Activated naive CD8-positive, alpha-beta T cell treated with anti-CD3 and anti-CD28 coated beads for 36 hours (primary cell): ENCODE results near the gene SFT2D1. TPM values are rescaled to one million over a fixed set of nuclear protein-coding genes. Genes with fewer than 3 reads are reported as not detected.
A peak's percentile ranks its signal among the peaks of the same experiment; 100 is the strongest.

ENCODE experiments used
- DNase-seq: peaks from one replicate; pipeline ENCODE4 v3.0.0; 2021
- H3K27ac Mint-ChIP-seq: one replicate; pipeline ENCODE4 v1.8.0; 2022; ENCODE audit warnings: mild to moderate bottlenecking, moderate library complexity, mixed read lengths
- H3K27me3 Mint-ChIP-seq: one replicate; pipeline ENCODE4 v1.8.0; 2022; ENCODE audit warnings: mild to moderate bottlenecking, mixed read lengths
- H3K36me3 Mint-ChIP-seq: one replicate; pipeline ENCODE4 v1.8.0; 2021; ENCODE audit warnings: mild to moderate bottlenecking, mixed read lengths
- H3K4me1 Mint-ChIP-seq: one replicate; pipeline ENCODE4 v1.8.0; 2021; ENCODE audit warnings: mixed read lengths
- H3K4me3 Mint-ChIP-seq: one replicate; pipeline ENCODE4 v1.8.0; 2022; ENCODE audit warnings: mild to moderate bottlenecking, moderate library complexity, mixed read lengths
- H3K9me3 Mint-ChIP-seq: one replicate; pipeline ENCODE4 v1.8.0; 2022; ENCODE audit warnings: mixed read lengths
- total RNA-seq, 2 experiments: library from RNA; stranded (reverse); gene quantifications; one replicate each; pipeline ENCODE4 v1.2.3, GENCODE V29; 2021

The SFT2D1 gene
- total RNA-seq, 2 experiments from 2014 or later, result 46.3 to 47.5 TPM

GRCh38 chr6:166331503-166332415 lies 10.6 kb downstream of the SFT2D1 start:
- H3K9me3 Mint-ChIP-seq, result no peaks in the 10 kb centered on the region
- peaks cover 44% of the 10 kb centered on the region for H3K4me1 Mint-ChIP-seq
- peaks cover 38% of the 10 kb centered on the region for H3K36me3 Mint-ChIP-seq
- no peak overlapping the region for H3K27ac Mint-ChIP-seq
- DNase-seq, result no peak
- H3K4me3 Mint-ChIP-seq, result no peak overlapping the region
- no peaks in the 10 kb centered on the region for H3K27me3 Mint-ChIP-seq

- no peak for DNase-seq
- Mint-ChIP-seq H3K4me3 (no peak overlapping the region), H3K36me3 (peaks cover 34% of the 10 kb centered on the region), H3K27ac (no peak overlapping the region), H3K27me3 (no peaks in the 10 kb centered on the region), H3K9me3 (no peaks in the 10 kb centered on the region), H3K4me1 (peaks cover 43% of the 10 kb centered on the region)
Observed at GRCh38 chr6:166330612-166331011, 11.7 kb downstream of the SFT2D1 start.

- Mint-ChIP-seq H3K27ac (no peak overlapping the region), H3K27me3 (no peaks in the 10 kb centered on the region), H3K4me1 (peaks cover 5% of the 10 kb centered on the region), H3K4me3 (no peak overlapping the region), H3K36me3 (peaks cover 8% of the 10 kb centered on the region), H3K9me3 (no peaks in the 10 kb centered on the region)
- no peak for DNase-seq
Observed at GRCh38 chr6:166325383-166326042, 16.8 kb downstream of the SFT2D1 start.

DNA sequence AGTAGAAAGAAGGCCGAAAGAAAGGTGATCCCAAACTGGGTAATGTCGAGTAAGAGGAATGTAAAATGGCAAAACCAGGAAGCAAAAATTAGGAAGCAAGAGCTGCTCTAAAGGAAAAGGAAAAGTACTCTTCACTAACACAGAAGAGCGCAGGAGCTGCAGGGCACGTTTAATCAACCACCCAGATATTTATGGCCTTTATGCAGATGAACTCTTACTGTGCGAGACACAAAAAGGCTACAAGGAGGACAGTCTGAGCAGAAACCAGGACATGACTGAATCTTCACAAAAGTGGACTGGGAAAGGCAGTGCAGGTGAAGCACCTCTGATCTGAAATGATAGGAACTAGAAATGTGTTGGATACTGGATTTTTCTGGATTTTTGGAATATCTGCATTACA lies 18.9 kb downstream of the SFT2D1 start:
- no peak for DNase-seq
- Mint-ChIP-seq H3K27me3 (no peaks in the 10 kb centered on the region), H3K9me3 (no peaks in the 10 kb centered on the region), H3K4me1 (peaks cover 3% of the 10 kb centered on the region), H3K4me3 (no peak overlapping the region), H3K27ac (no peak overlapping the region), H3K36me3 (peaks cover 5% of the 10 kb centered on the region)

DNA sequence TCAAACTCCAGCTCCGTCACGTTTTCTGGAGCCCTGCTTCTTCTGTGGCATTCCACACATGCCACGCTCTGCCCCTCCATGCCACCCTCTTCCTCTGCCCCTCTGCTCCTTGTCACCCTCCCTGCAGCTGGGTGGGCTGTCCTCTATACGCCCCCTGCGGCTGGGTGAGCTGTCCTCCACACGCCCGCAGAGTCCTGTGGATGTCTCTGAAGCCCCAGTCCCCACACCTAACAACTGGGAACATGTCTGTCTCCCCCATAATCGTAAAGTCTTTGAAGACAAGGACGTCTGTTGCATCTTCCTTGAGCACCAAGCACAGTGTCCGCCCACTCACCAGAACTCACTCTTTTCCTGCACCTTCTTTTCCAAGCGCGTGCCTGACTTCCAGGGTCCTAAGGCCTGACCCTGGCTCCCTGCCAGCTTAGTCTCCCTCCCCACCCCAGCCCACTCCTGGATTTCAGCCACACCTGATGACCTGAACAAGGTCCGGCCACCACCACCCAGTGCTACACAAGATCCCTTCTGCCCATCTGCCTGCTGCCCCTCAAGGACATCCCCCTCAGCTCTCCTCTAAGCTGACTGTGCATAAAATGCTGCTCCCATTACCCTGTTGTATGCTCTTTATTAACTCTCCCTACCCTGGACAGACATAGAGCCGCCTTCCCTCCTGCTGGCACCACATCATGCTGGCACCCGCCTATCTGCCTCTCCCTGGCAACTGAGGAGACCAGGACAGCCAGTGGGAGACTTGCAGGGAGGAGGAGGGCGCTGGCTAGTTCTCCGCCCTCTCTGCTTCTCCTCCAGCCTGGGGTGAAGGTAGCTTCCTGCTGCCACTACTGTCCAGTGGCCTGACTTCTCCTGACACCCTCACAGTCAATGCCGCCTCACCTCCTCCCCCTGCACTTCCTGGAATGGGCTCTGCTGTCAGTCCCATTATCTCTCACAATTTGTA lies 23.4 kb downstream of the SFT2D1 start:
- no peak overlapping the region for H3K27ac Mint-ChIP-seq
- H3K36me3 Mint-ChIP-seq, result peaks cover 5% of the 10 kb centered on the region
- no peaks in the 10 kb centered on the region for H3K4me1 Mint-ChIP-seq
- no peaks in the 10 kb centered on the region for H3K27me3 Mint-ChIP-seq
- DNase-seq, result no peak
- H3K9me3 Mint-ChIP-seq, result no peaks in the 10 kb centered on the region
- no peak overlapping the region for H3K4me3 Mint-ChIP-seq

DNA sequence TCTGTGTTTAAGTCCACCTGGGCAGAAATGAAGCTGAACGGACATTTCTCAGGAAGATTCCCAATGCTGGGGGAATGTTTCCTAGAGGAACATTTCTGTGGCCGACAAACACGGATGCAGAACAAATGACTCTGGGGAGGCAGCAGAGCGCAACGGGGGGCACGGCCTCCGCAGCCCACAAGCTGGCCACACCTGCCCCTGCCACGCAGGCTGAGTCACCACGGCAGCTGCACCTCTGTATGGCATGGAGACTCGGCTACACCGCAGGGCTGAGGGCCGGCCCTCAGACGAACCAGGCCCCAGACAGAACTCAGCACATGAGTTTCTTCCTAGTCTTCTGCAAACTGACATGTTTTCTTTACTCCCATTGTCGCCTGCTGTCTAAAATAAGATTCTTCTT lies 24.1 kb downstream of the SFT2D1 start:
- DNase-seq, result no peak
- Mint-ChIP-seq H3K4me1 (no peaks in the 10 kb centered on the region), H3K36me3 (peaks cover 2% of the 10 kb centered on the region), H3K27ac (no peak overlapping the region), H3K9me3 (no peaks in the 10 kb centered on the region), H3K27me3 (no peaks in the 10 kb centered on the region), H3K4me3 (no peak overlapping the region)

DNA sequence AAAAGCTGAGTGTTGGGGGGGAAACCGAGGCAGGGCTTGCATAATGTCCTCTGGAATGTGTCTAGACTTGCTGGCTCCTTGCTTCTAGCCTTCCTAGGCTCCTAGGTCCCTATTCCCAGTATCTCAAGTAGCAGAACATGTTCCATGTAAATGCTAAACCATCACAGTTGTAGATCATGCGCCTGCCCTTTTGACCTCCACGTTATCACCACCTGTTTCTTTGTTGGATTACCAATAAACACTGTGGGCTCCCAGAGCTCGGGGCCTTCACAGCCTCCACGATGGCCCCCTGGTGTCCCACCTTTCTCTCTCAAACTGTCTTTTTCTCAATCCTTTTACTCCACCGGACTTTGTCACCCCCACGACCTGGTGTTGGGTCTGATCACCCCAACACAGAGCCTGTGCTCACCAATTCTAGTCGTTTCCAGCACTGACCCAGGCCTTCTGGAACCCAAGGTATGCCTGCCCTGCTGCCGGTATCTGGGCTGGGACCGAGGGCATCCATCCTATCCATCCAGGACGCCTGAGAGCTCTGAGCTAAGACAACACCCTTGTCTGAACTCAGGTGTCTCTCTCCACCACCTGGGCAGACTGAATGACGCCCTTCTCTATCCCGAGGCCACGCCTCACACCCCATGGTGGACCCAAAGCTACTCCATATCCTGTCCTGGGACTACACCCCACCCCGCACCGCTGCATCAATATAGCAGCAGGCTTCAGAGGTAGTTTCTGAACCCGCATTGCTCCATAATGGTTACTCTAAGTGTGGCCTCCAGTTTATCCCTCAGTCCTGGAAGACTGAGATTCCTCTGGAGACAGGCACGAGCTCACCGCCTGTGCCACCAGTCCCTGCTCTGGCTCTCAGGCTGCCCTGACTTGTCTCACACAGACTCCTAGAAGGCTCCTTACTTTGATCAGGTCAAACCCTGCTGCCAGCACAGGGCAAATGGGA lies 24.8 kb downstream of the SFT2D1 start:
- Mint-ChIP-seq H3K27ac (no peak overlapping the region), H3K4me3 (no peak overlapping the region), H3K36me3 (no peaks in the 10 kb centered on the region), H3K9me3 (no peaks in the 10 kb centered on the region), H3K27me3 (no peaks in the 10 kb centered on the region), H3K4me1 (no peaks in the 10 kb centered on the region)
- no peak for DNase-seq

DNA sequence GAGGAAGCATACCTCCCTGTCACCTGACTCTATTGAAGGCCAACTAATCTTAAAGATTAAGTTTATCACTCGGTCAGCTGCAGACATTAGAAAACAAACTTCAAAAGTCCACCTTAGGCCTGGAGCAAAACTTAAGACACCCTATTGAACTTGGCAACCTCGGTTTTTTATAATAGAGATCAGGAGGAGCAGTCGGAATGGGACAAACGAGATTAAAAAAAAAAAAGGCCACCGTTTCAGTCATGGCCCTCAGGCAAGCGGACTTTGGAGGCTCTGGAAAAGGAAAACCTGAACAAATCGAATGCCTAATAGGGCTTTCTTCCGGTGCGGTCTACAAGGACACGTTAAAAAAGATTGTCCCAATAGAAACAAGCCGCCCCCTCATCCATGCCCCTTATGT lies 26.9 kb downstream of the SFT2D1 start:
- Mint-ChIP-seq H3K27me3 (peaks cover under 1% of the 10 kb centered on the region), H3K4me1 (no peaks in the 10 kb centered on the region), H3K36me3 (no peaks in the 10 kb centered on the region), H3K27ac (no peak overlapping the region), H3K9me3 (no peaks in the 10 kb centered on the region), H3K4me3 (no peak overlapping the region)
- no peak for DNase-seq

GRCh38 chr6:166314454-166314853 lies 27.9 kb downstream of the SFT2D1 start:
- Mint-ChIP-seq H3K27me3 (peaks cover 10% of the 10 kb centered on the region), H3K9me3 (no peaks in the 10 kb centered on the region), H3K36me3 (no peaks in the 10 kb centered on the region), H3K4me3 (no peak overlapping the region), H3K27ac (no peak overlapping the region), H3K4me1 (no peaks in the 10 kb centered on the region)
- DNase-seq, result no peak

- Mint-ChIP-seq H3K4me3 (no peak overlapping the region), H3K27ac (no peak overlapping the region), H3K36me3 (no peaks in the 10 kb centered on the region), H3K9me3 (no peaks in the 10 kb centered on the region), H3K4me1 (peaks cover 2% of the 10 kb centered on the region), H3K27me3 (peaks cover 20% of the 10 kb centered on the region)
- peak; percentile 50 for DNase-seq
Observed at GRCh38 chr6:166313255-166314070, 28.9 kb downstream of the SFT2D1 start.

GRCh38 chr6:166312832-166313231 lies 29.5 kb downstream of the SFT2D1 start:
- Mint-ChIP-seq H3K27me3 (peaks cover 20% of the 10 kb centered on the region), H3K4me1 (peaks cover 2% of the 10 kb centered on the region), H3K27ac (no peak overlapping the region), H3K36me3 (no peaks in the 10 kb centered on the region), H3K9me3 (no peaks in the 10 kb centered on the region), H3K4me3 (no peak overlapping the region)
- no peak for DNase-seq

DNA sequence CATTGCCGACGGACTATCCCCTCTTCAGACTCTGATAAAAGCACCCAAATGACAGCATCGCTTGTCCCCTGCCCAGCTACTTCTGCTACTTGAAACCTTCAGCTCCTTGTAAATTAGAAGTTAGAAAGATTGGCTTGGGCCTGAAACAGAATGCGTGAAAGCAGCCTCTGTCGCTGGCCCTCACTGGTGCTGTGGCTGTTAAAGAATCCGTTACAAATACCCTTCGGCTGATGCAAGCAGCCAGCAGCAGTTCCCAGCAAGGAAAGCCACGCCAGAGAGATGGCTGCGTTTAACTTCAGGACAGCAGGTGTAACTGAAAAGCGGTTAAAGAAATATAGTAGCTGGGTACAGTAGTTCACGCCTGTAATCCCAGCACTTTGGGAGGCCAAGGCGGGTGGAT lies 31.7 kb downstream of the SFT2D1 start:
- no peaks in the 10 kb centered on the region for H3K36me3 Mint-ChIP-seq
- no peak overlapping the region for H3K4me3 Mint-ChIP-seq
- H3K27ac Mint-ChIP-seq, result no peak overlapping the region
- H3K9me3 Mint-ChIP-seq, result no peaks in the 10 kb centered on the region
- H3K27me3 Mint-ChIP-seq, result peaks cover 34% of the 10 kb centered on the region
- peaks cover 2% of the 10 kb centered on the region for H3K4me1 Mint-ChIP-seq
- no peak for DNase-seq

DNA sequence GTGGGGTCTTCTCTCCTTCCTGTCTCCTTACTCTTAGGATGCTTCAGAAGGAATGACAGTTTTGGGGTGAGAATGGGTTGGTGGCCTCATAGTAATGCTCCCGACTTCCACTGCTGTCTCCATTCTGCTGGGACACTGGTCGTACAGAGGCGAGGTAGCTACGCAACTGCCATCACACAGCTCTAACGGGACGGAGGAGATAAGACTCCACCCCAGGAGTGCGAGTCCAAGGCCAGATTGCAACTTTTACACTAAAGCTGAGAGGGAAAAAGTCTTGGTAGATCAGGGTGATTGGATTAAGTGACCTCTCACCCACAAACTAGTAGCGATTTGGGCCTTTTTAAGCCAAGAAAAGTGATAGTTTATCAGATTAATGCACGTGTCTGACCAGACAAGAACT lies 32.4 kb downstream of the SFT2D1 start:
- Mint-ChIP-seq H3K36me3 (no peaks in the 10 kb centered on the region), H3K4me1 (peaks cover 2% of the 10 kb centered on the region), H3K9me3 (no peaks in the 10 kb centered on the region), H3K27ac (no peak overlapping the region), H3K4me3 (no peak overlapping the region), H3K27me3 (peaks cover 40% of the 10 kb centered on the region)
- no peak for DNase-seq
